AG09309 (cell line): Measurements from ENCODE around the gene CDKAL1.

ENCODE experiments used
- DNase-seq: peaks from one replicate; pipeline ENCODE4 v3.0.0-alpha.2; 2010; ENCODE audit warnings: low read depth
- H3K4me3 ChIP-seq: 2 replicates; pipeline ENCODE4 v1.5.1; 2011; ENCODE audit warnings: mild to moderate bottlenecking, low read depth, low read length, moderate library complexity; ENCODE audit not compliant: control insufficient read depth
- TF ChIP-seq, protein P1 (sequence below): IDR thresholded peaks from 2 replicates; pipeline ENCODE4 v1.5.1; 2011; ENCODE audit warnings: mild to moderate bottlenecking, low read depth, low read length, inconsistent platforms; ENCODE audit not compliant: insufficient read depth, control insufficient read depth; ENCODE audit errors: missing control alignments

CDKAL1 gene

DNA sequence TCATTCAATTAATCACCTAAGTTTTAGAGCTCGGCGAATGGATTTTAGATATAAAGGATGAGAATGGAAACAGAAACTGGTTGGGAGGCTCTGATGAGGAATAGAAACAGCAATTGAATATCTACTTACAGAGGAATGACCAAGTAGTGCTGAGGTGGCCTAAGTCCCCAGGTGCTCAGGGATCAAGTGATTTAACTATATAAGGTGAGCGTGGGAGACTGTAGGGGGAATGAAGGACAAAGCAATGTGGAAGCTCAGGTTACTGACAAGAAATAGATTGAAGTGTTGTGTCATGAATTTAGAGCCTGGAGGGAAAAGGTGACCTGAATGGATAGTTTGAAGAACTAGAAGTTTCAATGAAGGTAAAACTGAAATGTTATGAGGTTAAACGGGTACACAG is 563.9 kb downstream of the CDKAL1 start:
- DNase-seq = no peak
- TF ChIP-seq, protein P1, sequence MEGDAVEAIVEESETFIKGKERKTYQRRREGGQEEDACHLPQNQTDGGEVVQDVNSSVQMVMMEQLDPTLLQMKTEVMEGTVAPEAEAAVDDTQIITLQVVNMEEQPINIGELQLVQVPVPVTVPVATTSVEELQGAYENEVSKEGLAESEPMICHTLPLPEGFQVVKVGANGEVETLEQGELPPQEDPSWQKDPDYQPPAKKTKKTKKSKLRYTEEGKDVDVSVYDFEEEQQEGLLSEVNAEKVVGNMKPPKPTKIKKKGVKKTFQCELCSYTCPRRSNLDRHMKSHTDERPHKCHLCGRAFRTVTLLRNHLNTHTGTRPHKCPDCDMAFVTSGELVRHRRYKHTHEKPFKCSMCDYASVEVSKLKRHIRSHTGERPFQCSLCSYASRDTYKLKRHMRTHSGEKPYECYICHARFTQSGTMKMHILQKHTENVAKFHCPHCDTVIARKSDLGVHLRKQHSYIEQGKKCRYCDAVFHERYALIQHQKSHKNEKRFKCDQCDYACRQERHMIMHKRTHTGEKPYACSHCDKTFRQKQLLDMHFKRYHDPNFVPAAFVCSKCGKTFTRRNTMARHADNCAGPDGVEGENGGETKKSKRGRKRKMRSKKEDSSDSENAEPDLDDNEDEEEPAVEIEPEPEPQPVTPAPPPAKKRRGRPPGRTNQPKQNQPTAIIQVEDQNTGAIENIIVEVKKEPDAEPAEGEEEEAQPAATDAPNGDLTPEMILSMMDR = no peak
- no peak overlapping the region for H3K4me3 ChIP-seq

DNA sequence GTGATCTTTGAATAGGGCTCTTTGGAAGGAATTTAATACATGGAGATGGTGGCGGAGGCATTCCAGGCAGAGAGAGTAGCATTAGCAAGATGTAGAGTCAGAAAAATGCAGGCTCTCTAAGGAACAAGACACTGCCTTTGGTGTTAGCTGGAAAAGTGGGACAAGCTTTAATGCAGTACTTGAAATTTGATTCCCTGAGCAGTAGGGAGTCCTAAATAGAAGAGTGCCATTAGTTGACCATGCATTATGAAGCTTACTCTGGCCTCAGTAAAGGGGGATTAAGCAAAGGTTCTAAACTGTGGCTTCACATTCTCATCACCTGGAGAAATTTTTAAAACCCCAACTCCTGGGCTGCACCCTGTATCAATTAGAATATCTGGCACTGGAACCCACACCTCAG is 564.5 kb downstream of the CDKAL1 start:
- DNase-seq = no peak
- no peak overlapping the region for H3K4me3 ChIP-seq
- TF ChIP-seq, protein P1 = no peak

DNA sequence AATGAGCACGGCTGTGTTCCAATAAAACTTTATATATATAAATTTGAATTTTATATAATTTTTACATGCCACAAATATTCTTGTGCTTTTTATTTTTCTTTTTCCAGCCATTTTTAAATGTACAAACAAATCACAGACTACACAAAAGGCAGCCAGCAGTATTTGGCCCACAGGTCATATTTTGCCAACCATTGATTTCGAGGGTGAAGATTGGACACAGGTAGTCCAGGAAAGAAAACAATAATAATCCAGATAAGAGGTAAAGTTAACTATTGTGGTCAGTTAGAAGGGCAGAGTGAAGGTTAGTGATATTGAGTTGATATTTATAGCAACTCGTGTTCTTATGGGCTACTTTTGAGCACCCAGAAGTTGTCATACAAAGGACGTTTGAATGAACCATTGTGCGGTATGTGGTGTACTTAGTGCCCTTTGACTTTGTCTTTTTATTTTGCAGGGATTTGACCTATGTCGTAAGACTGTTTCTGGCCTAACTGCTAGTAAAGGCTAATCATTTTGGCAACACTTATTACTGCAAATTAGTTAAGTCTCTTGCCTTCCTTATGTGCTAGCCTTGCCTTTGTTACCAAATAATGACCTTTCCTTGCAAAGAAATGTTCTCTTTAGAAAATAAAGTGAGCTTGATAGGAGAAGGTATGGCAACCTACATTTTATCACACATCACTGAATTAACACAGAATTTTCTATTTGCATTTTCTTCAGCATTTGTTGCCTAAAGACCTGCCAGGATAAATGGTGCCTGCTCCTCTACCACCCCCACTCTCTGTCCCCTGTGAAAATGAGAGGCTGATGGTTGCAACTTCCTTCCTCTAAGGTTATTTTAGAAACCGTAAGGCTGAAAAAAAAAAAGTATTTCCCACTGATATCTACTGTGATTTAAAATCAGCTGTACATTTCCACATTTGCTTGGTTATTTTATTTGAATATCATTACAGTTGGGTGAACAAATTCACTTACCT is 565.4 kb downstream of the CDKAL1 start:
- no peak overlapping the region for H3K4me3 ChIP-seq
- TF ChIP-seq, protein P1 = no peak
- no peak for DNase-seq

DNA sequence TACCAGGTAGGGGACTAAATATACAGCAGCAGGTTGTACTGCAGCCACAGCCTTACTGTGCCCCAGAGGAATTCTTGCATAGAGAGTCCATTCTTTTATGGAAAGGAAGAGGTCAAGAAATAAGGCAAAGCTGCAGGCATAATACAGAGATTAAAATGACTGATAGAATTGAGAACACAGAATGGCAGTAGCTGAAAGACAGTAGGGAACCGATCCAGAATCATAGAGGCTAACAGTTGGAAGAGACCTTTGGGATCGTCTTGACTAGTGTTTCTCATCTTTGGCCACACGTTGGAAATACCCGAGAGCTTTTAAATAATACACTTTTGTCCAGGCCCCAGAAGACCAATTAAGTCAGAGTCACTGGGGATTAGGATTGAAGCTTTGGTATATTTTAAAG is 566.7 kb downstream of the CDKAL1 start:
- TF ChIP-seq, protein P1 = no peak
- no peak overlapping the region for H3K4me3 ChIP-seq
- DNase-seq = no peak

DNA sequence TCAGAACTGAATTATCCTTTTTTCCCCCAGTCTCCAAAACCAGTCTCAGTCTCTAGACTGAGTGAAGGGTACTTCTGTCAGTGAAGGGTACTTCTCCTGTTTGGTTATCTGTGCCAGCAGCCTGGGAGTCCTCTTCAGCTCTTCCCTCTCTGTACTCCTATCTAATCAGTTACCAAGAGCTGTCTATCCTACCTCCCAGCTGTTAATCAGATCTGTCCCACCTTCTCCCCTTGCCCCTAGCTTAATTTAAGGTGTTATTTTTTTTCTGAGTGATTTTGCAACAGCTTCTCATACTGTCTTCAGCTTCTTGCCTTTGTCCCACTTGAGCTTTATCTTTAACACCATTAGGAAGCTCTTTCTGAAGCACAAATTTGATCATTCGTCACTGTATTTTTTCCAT is 567.4 kb downstream of the CDKAL1 start:
- no peak overlapping the region for H3K4me3 ChIP-seq
- TF ChIP-seq, protein P1 = no peak
- no peak for DNase-seq

DNA sequence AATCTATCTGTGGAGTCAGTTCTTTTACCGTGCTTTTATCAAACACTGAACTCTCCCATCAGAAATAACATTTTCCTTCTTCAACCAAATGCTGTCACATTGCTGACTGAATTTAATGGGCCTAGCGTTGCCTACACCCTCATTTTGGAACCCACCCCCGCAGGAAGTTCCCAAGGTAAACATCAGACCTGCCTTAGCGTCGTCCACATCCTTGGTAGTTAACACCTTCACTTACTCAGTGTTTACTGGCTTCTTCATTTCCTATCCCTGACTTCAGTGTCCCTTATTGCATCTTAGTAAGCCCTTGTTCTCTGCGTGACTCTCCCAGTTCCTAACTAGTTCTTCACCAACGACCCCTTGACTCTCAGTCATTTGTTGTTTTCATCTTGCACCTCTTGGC is 567.9 kb downstream of the CDKAL1 start:
- TF ChIP-seq, protein P1 = no peak

DNA sequence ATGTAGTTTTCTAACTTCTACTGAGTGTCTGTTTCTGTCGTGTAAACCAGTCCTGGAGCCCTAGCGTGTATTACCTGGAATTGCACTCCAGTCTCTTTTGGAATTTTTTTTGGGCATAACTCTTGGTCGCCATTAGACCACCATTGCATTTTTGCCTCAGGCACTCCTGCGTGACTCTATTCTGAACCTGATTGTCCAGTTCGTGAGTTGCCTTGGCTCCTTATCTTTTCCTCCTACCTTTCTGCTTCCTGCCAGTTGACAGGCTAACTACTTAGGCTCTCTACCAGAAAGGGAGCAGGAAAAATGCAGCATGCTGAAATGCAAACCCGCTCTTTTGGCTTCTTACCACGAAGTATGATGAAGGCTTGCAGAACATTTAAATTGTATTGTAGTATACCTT is 568.4 kb downstream of the CDKAL1 start:
- TF ChIP-seq, protein P1 = no peak
- no peak for DNase-seq
- no peak overlapping the region for H3K4me3 ChIP-seq

More for the DNA sequence above, 567.9 kb downstream of the CDKAL1 start:
- H3K4me3 ChIP-seq = no peak overlapping the region
- DNase-seq = no peak
